ENCODE data around the gene TAF11L6. TPM values are rescaled to one million over a fixed set of nuclear protein-coding genes. Genes with fewer than 3 reads are reported as not detected.
"Not testable (repeated sequence)": the region's sequence is repeated elsewhere in the genome, so short reads cannot be mapped to it uniquely, and the experiment has no call there.

TAF11L6 gene
- not detected for total RNA-seq

DNA sequence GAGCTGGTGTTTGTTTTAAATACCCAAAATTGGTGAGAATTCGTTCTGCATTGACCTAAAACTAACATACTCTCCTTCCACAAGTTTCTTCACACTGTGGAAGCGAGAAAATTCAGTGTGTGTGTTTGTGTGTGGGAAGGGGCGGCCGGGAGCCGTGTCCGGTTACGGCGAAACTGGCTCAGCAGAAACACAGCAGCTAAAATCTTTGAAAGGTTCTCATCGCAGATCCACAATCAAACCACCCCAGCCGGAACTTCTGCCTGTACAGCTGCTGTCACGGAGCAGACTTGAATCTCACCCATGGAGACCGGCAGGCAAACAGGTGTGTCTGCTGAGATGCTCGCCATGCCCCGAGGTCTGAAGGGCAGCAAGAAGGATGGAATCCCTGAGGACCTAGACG, at the start of gene TAF11L6:
Gene TAF11L6, plus strand, starts transcription at position 301 of the 400 bp plus-strand sequence.
- H3K27me3 ChIP-seq; H3K9me3 ChIP-seq; H3K27ac ChIP-seq; DNase-seq; H3K4me3 ChIP-seq; H3K9ac ChIP-seq (ENCODE audit: low read depth in 2 of 2, low read length in 2 of 2); intact Hi-C loops (cut with DNase I); H3K36me3 ChIP-seq; H3K4me1 ChIP-seq: not testable (repeated sequence)

DNA sequence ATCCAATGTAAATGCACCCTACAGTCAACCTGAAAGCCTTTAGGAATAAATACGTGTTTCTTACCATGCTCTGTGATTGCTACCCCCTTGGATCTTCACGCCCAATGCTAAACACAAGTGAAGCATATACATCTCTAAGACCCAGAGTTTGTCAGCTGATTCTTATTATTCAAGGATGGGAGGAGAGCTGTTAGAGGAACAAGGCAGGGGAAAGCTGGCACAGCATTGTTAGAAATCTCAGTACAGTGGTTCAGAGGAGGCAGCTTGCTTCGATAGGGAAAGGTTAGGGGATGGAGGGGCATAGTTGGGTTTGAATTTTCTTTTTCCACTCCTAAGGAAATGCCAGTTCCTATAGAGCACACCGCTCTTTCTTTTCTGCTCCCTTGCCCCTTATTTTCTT, 47.1 kb upstream of the TAF11L6 start:
- no peaks in the 10 kb centered on the region for H3K27me3 ChIP-seq
- no peak overlapping the region for H3K4me3 ChIP-seq
- DNase-seq: no peak
- H3K27ac ChIP-seq: no peak overlapping the region
- intact Hi-C loops (cut with DNase I): no loop called here
- no peaks in the 10 kb centered on the region for H3K4me1 ChIP-seq
- H3K36me3 ChIP-seq: no peaks in the 10 kb centered on the region
- no peak overlapping the region for H3K9ac ChIP-seq (ENCODE audit: low read depth in 2 of 2, low read length in 2 of 2)
- TF ChIP-seq, protein P1, sequence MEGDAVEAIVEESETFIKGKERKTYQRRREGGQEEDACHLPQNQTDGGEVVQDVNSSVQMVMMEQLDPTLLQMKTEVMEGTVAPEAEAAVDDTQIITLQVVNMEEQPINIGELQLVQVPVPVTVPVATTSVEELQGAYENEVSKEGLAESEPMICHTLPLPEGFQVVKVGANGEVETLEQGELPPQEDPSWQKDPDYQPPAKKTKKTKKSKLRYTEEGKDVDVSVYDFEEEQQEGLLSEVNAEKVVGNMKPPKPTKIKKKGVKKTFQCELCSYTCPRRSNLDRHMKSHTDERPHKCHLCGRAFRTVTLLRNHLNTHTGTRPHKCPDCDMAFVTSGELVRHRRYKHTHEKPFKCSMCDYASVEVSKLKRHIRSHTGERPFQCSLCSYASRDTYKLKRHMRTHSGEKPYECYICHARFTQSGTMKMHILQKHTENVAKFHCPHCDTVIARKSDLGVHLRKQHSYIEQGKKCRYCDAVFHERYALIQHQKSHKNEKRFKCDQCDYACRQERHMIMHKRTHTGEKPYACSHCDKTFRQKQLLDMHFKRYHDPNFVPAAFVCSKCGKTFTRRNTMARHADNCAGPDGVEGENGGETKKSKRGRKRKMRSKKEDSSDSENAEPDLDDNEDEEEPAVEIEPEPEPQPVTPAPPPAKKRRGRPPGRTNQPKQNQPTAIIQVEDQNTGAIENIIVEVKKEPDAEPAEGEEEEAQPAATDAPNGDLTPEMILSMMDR (IDR thresholded peaks at IDR 0.05): no peak
- no peaks in the 10 kb centered on the region for H3K9me3 ChIP-seq

DNA sequence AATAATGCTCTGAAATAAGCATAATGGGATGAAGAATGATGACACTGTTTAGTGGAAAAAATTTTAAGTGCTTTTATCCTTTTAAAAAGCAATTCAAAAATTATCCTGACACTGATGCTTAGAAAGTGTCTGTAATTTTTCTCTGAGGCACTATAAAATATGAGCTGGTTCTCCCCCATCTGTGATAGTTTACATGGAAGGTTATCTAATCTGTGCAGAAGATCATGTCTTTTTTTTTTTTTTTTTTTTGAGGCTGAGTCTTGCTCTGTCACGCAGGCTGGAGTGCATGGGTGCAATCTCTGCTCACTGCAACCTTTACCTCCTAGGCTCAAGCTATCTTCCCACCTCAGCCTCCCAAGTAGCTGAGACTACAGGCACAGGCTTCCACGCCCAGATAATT, 45.7 kb upstream of the TAF11L6 start:
- no peak for DNase-seq
- H3K9me3 ChIP-seq: no peaks in the 10 kb centered on the region
- intact Hi-C loops (cut with DNase I): no loop called here
- H3K27ac ChIP-seq: no peak overlapping the region
- no peaks in the 10 kb centered on the region for H3K36me3 ChIP-seq
- no peak overlapping the region for H3K9ac ChIP-seq (ENCODE audit: low read depth in 2 of 2, low read length in 2 of 2)
- no peak overlapping the region for H3K4me3 ChIP-seq
- TF ChIP-seq, protein P1 (IDR thresholded peaks at IDR 0.05): no peak
- H3K27me3 ChIP-seq: no peaks in the 10 kb centered on the region
- no peaks in the 10 kb centered on the region for H3K4me1 ChIP-seq

DNA sequence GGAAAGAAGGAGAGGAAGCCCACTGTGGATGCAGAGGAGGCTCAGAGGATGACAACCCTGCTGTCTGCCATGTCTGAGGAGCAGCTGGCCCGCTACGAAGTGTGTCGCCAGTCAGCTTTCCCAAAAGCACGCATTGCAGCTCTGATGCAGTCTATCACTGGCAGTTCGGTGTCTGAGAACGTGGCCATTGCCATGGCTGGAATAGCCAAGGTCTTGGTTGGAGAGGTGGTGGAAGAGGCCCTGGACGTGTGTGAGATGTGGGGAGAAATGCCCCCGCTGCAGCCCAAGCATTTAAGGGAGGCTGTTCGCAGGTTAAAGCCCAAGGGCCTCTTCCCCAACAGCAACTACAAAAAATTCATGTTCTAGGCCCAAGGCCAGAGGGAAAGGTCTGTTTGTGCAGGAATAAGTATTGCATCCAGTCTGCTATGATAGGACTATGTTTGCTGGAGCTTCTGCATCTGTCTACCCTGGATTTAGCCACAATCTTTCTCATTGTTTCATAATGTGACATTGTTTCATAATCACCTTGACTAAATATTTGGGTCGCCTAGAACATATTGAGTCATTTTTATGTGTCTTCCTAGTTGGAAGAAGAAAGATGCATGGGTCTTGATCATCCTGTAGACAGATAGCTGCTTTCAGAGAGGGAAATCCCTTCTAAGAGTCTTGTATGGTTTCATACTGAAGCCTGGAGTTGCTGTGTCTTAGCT, 41.9 kb upstream of the TAF11L6 start:
- H3K36me3 ChIP-seq; intact Hi-C loops (cut with DNase I); DNase-seq; H3K9ac ChIP-seq (ENCODE audit: low read depth in 2 of 2, low read length in 2 of 2); H3K9me3 ChIP-seq; H3K4me1 ChIP-seq; H3K4me3 ChIP-seq; H3K27me3 ChIP-seq; H3K27ac ChIP-seq: not testable (repeated sequence)

DNA sequence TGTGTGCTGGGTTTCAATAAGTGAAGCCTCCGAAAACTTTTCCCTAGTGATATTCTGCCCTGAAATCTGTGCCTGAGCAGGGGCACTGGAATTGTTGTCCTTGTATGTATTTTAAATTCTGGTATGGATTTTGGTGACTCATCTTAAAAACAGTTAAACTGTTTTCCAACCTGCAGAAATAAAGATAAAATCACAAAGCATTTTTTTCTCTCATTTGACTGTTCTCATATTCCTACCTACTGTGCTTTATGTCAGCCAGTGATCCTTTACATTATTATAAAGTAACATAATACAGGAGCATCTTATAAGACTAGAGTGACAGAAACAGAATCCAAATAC, 41.3 kb upstream of the TAF11L6 start:
- H3K4me3 ChIP-seq: no peak overlapping the region
- no peaks in the 10 kb centered on the region for H3K27me3 ChIP-seq
- no peaks in the 10 kb centered on the region for H3K4me1 ChIP-seq
- TF ChIP-seq, protein P1 (IDR thresholded peaks at IDR 0.05): no peak
- DNase-seq: no peak
- no peak overlapping the region for H3K27ac ChIP-seq
- H3K9ac ChIP-seq (ENCODE audit: low read depth in 2 of 2, low read length in 2 of 2): no peak overlapping the region
- H3K9me3 ChIP-seq: no peaks in the 10 kb centered on the region
- H3K36me3 ChIP-seq: no peaks in the 10 kb centered on the region
- intact Hi-C loops (cut with DNase I): no loop called here

DNA sequence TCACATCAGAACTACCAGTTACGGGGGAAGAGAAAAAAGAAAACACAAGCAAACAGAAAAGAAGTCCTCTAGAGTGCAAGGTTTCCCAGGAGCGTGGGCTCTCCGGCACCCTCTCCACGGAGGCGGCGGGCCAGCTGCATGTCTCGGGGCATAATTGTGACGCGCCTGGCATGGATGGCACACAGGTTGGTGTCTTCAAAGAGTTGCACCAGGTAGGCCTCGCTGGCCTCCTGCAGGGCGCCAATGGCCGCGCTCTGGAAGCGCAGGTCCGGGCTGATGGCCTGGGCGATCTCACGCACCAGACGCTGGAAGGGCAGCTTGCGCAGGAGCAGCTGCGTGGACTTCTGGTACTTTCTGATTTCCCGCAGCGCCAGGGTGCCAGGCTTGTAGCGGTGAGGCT, 37.2 kb upstream of the TAF11L6 start:
- H3K27me3 ChIP-seq; H3K4me3 ChIP-seq; H3K9ac ChIP-seq (ENCODE audit: low read depth in 2 of 2, low read length in 2 of 2); H3K36me3 ChIP-seq; H3K4me1 ChIP-seq; H3K9me3 ChIP-seq; H3K27ac ChIP-seq; DNase-seq; intact Hi-C loops (cut with DNase I): not testable (repeated sequence)

DNA sequence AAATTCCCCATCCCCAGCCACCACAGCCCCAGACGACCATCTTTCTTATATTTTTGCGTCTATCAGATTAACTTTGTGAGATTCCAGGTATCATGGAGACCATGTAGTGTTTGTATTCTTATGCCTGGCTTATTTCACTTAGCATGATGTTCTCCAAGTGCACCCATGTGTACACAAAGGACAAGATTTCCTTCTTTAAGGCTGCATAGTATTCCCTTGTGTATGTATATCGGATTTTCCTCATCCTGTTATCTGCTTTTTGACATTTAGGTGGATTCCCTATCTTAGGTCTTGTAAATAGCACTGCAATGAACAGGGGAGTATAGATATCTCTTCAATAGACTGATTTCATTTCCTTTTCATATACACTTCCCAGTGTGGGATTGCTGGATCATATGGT, 35.7 kb upstream of the TAF11L6 start:
- H3K27ac ChIP-seq: no peak overlapping the region
- DNase-seq: no peak
- no peaks in the 10 kb centered on the region for H3K27me3 ChIP-seq
- TF ChIP-seq, protein P1 (IDR thresholded peaks at IDR 0.05): no peak
- intact Hi-C loops (cut with DNase I): no loop called here
- no peaks in the 10 kb centered on the region for H3K9me3 ChIP-seq
- no peaks in the 10 kb centered on the region for H3K36me3 ChIP-seq
- no peaks in the 10 kb centered on the region for H3K4me1 ChIP-seq
- no peak overlapping the region for H3K9ac ChIP-seq (ENCODE audit: low read depth in 2 of 2, low read length in 2 of 2)
- no peak overlapping the region for H3K4me3 ChIP-seq

All from colonic mucosa (tissue), 4 donors.